ENCODE results near the gene AKT1S1.

GRCh38 chr19:49878744-49879070, 1.6 kb upstream of the AKT1S1 start:
- no peak for TF ChIP-seq EZH2 (IDR thresholded peaks at IDR 0.05; ENCODE audit: borderline replicate concordance)
- no peak for TF ChIP-seq CTCF (IDR thresholded peaks at IDR 0.05; ENCODE audit: poor library complexity)
- TF ChIP-seq EZH2phosphoT487 (IDR thresholded peaks at IDR 0.05; ENCODE audit: low read depth, severe bottlenecking, unreplicated experiment): no peak
